Astrocyte (in vitro differentiated cells and primary cell): ENCODE results near the gene BBX.

ENCODE experiments used
- CTCF ChIP-seq: IDR thresholded peaks from 2 replicates; pipeline ENCODE4 v1.5.1; 2011; ENCODE audit warnings: low read depth, mild to moderate bottlenecking, inconsistent platforms, low read length, moderate library complexity; ENCODE audit not compliant: insufficient read depth
- EZH2 ChIP-seq: IDR thresholded peaks from 2 replicates; pipeline ENCODE4 v1.6.1; 2012; ENCODE audit warnings: mild to moderate bottlenecking, low read length, inconsistent platforms; ENCODE audit not compliant: insufficient read depth

- TF ChIP-seq CTCF (no peak), EZH2 (no peak)
These were observed 242.8 kb downstream of the BBX start for GRCh38 chr3:107765524-107765923.
